GM19239 (cell line): ENCODE data around the gene BPGM.

Source experiments
- DNase-seq: peaks from one replicate; pipeline ENCODE4 v3.0.0; 2011; ENCODE audit warnings: low spot score; ENCODE audit not compliant: insufficient read length
- FAIRE-seq: peaks from 2 replicates; lab custom pipeline; 2011; peaks lifted over from hg19 to GRCh38; lab: Jason Lieb, UNC

Gene BPGM

GRCh38 chr7:134646425-134647305 is at the start of gene BPGM:
TSS of gene BPGM (plus strand) at chr7:134646853. CDS start at chr7:134661508, 14,655 bp downstream.
- peak; percentile 66 for DNase-seq
- FAIRE-seq, result peak; percentile 100

DNA sequence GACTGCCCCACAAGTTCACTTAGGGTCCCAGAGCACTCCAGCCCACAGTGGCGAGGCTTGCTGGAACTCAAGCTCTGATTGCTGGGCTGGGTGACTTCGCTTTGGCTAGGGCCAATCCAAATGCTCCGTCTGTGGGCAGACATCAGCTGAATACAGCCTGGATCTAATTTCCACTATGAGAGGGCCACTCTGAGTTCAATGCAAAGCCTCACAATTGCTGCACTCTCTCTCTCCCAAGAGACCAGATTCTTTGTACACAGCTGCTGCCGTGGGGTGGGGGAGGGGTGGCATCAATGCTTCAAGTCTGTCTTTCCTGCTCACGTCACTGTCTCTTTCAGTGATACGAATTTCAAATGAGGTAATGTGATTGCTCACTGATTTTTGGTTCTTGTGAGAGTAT is 47.3 kb upstream of the BPGM start:
- FAIRE-seq (no peak), DNase-seq (no peak)

- DNase-seq, result no peak
- no peak for FAIRE-seq
These were observed 45.2 kb upstream of the BPGM start for GRCh38 chr7:134601459-134601858.

DNA sequence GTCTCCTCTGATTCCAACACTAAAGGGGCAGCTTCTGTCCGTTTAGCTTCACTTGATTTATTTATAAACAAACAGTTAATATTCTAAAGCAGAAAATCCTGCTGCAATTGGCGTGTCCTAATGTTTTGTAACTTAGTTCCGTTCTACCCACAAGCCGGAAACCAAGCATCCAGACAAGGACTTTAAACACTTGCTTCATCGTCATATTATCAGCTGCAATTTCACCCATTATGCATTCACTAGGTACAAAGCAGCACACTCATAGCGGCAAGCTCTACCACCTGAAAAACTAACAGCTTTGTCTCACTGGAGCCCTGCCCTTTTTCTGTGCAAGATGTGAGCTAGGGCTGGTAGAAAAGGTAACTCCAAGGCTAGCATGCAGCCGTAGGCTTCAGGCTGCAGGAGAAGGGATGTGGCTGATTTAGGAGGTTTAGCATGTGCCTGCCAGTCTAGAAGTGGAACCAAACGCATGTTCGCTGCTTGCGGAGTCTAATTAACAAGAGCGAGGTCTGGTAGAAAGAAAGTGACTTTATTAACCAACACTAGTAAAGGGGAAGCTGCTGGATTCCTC is 43.7 kb upstream of the BPGM start:
- no peak for DNase-seq

DNA sequence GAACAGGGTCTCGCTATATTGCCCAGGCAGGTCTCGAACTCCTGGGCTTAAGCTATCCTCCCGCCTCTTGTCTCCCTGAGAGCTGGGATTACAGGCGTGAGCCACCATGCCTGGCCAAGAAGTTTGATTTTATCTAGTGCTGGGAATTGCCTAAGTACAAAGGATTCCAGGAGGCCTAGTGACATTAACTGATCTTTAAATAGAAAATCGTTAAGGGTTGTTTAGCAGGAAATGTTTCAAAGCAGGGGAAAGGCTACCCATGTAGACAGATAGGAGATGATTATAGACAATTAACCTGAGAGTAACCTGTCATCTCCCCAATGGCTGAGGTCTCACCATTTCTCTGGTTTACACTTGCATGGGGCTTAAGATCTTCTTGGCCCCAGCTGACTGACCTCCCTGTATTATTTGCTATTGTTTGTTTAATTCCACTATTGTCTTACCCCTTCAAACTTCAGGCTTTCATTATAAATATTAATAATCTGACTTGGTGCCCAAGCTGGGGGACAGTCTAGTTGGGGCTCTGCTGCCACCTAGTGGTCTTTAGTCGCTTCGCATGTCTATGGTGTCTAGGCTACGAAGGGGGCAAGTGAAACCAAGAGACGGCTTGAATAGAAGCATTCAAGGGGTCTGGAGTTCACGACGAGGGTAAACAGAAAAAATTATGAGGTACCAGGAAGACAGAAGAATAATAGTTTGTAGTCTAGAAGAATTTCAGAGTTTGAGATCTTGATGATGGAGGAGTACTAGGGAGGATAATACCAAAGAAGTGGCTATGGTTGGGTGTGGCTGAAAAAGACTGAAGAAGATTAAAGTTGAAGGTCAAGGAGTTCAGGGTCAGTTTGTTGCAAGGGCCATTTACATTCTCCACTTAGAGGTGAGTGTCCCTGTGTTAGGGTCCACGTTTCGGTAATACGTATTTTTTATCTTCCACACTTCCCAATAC is 40.4 kb upstream of the BPGM start:
- peak; percentile 78 for FAIRE-seq
- DNase-seq, result peak; percentile 44

More for the DNA sequence above, 43.7 kb upstream of the BPGM start:
- no peak for FAIRE-seq

GRCh38 chr7:134611611-134612151 is 35.0 kb upstream of the BPGM start:
- no peak for FAIRE-seq

GRCh38 chr7:134612197-134612596 is 34.5 kb upstream of the BPGM start:
- DNase-seq (no peak), FAIRE-seq (no peak)

More at GRCh38 chr7:134611611-134612151, 35.0 kb upstream of the BPGM start:
- DNase-seq, result no peak

GRCh38 chr7:134613623-134614347 is 32.9 kb upstream of the BPGM start:
- no peak for DNase-seq
- no peak for FAIRE-seq

- DNase-seq, result no peak
- FAIRE-seq, result no peak
These were observed 30.0 kb upstream of the BPGM start for GRCh38 chr7:134616611-134617010.

DNA sequence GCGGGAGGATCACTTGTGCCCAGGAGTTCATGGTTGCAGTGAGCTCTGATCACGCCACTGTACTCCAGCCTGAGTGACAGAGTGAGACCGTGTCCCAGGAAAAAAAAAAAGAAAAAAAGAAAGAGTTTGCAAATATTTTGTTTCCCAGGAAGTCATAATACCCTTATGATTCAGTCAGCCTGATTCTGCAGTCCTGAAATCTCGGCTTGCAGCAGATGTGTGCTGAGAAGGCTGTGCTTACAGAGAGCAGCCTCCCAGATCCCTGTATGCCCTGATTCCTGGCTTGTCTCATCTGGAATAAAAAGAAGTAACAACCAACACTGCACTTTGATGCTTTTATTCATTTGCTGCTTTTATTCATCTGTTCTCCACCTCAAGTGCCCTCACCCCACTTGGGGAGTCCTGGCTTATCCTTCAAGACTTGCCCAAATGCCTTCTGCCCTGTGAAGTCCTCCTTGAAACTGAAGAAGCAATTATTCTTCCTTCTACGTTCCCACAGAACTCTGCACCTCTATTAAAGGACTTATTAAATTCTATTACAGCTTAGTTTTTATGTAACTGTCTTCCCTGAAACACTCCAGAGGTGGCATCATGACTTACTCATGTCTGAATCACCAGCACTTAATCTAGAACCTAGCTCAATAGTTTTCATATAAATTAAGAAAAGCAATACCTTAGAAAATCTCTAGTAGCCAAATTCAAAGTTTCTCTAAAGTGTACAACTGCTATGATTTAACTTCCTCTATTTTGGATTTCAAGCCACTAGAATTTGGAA is 27.7 kb upstream of the BPGM start:
- no peak for FAIRE-seq

GRCh38 chr7:134619627-134620331 is 26.9 kb upstream of the BPGM start:
- no peak for FAIRE-seq
- DNase-seq, result no peak

More for the DNA sequence above, 27.7 kb upstream of the BPGM start:
- DNase-seq, result no peak

GRCh38 chr7:134622303-134622995 is 24.2 kb upstream of the BPGM start:
- DNase-seq (no peak), FAIRE-seq (no peak)

GRCh38 chr7:134623193-134623592 is 23.5 kb upstream of the BPGM start:
- DNase-seq (no peak), FAIRE-seq (no peak)

GRCh38 chr7:134625550-134625949 is 21.1 kb upstream of the BPGM start:
- FAIRE-seq (no peak), DNase-seq (no peak)

GRCh38 chr7:134627109-134627774 is 19.4 kb upstream of the BPGM start:
- DNase-seq (no peak), FAIRE-seq (no peak)

GRCh38 chr7:134627775-134628153 is 18.9 kb upstream of the BPGM start:
- DNase-seq (no peak), FAIRE-seq (no peak)

- no peak for FAIRE-seq
- no peak for DNase-seq
These were observed 17.2 kb upstream of the BPGM start for GRCh38 chr7:134629445-134629844.
